Measurements from ENCODE around the gene ZNF22. TPM values are rescaled to one million over a fixed set of nuclear protein-coding genes. Genes with fewer than 3 reads are reported as not detected.

ZNF22 gene
- total and polyA plus RNA-seq, 7 donors: 12.9 to 29.9 (median 18.3) TPM

- peak; percentile 66 for DNase-seq
- H3K27me3 ChIP-seq: no peaks in the 10 kb centered on the region
- no peaks in the 10 kb centered on the region for H3K9me3 ChIP-seq
- H3K4me3 ChIP-seq: peak overlapping the region; percentile 65 to 74 (median 69)
- peaks cover 0 to 39% (median 26%) of the 10 kb centered on the region in 4 donors for H3K4me1 ChIP-seq
- no peak for TF ChIP-seq POLR2A (IDR thresholded peaks at IDR 0.05)
- peak in 2 of 4 donors; percentile 34 to 39 for TF ChIP-seq POLR2AphosphoS5 (IDR thresholded peaks at IDR 0.05)
- intact Hi-C loops (cut with DNase I): loop anchor here (2.0 kb wide), 2 partner anchors 24 to 42 kb away; partner anchors contain the start of gene ZNF22
- peaks cover 0 to 6% (median 0%) of the 10 kb centered on the region in 4 donors for H3K36me3 ChIP-seq
- peak overlapping the region; percentile 90 to 93 (median 91) for H3K27ac ChIP-seq
- 17 to 47% methylated on average over 5 of the region's 5 CpGs for WGBS, 2 donors
Measured at GRCh38 chr10:44958196-44958897, 42.4 kb upstream of the ZNF22 start.

- Histone ChIP-seq H3K27ac (peak overlapping the region; percentile 90 to 93 (median 91)), H3K4me1 (peaks cover 0 to 43% (median 27%) of the 10 kb centered on the region in 4 donors), H3K9me3 (no peaks in the 10 kb centered on the region), H3K36me3 (peaks cover 0 to 6% (median 0%) of the 10 kb centered on the region in 4 donors), H3K27me3 (no peaks in the 10 kb centered on the region), H3K4me3 (peak overlapping the region; percentile 65 to 74 (median 69))
- 1 to 7% methylated on average over 6 of the region's 6 CpGs for WGBS, 2 donors
- intact Hi-C loops (cut with DNase I): loop anchor here (1.0 to 2.0 kb wide), 3 partner anchors 15 to 42 kb away; partner anchors contain the start of gene ZNF22
- DNase-seq: no peak
- TF ChIP-seq EP300 (IDR thresholded peaks at IDR 0.05): no peak
- no peak for TF ChIP-seq POLR2AphosphoS5 (IDR thresholded peaks at IDR 0.05)
Measured at GRCh38 chr10:44958898-44959246, 41.9 kb upstream of the ZNF22 start.

- peak; percentile 96 for DNase-seq
- Histone ChIP-seq H3K27me3 (no peaks in the 10 kb centered on the region), H3K4me3 (peak within 1 kb of the TSS; percentile 65 to 74 (median 69)), H3K4me1 (peaks cover 0 to 49% (median 30%) of the 10 kb centered on the region in 4 donors), H3K36me3 (peaks cover 0 to 6% (median 0%) of the 10 kb centered on the region in 4 donors), H3K27ac (peak within 1 kb of the TSS; percentile 90 to 93 (median 91)), H3K9me3 (no peaks in the 10 kb centered on the region)
- TF ChIP-seq EP300 (IDR thresholded peaks at IDR 0.05) (no peak), CTCF (IDR thresholded peaks at IDR 0.05) (no peak), POLR2AphosphoS5 (IDR thresholded peaks at IDR 0.05) (peak; percentile 83 to 96 (median 92)), POLR2A (IDR thresholded peaks at IDR 0.05) (peak; percentile 70 to 87)
- intact Hi-C loops (cut with DNase I): loop anchor here (1.0 to 2.0 kb wide), 3 partner anchors 15 to 41 kb away; partner anchors contain the start of gene ZNF22
- 0 to 1% methylated on average over 74 of the region's 74 CpGs for WGBS, 2 donors
Measured at GRCh38 chr10:44959247-44960087, 41.3 kb upstream of the ZNF22 start, which contains the start of gene RASSF4. TSS of gene RASSF4 (plus strand) at chr10:44959802. CDS start at chr10:44970203, 10,401 bp downstream.

DNA sequence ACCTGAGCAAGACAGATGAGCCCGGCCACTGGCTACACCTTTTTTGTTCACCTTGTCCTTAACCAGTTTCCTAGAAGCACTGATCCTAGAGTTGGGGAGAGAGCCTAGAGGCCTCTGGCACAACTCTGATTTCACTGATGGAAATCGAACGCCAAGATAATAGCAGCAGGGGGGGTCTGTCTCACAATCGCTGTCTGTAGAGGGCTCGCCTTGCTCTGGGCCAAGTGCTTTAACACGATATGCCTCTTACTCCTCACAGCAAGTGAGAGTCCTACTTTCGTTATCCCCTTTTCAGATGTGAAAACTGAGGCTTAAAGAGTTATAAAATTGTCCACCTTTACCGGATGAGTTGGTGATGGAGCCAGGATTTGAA, 40.6 kb upstream of the ZNF22 start:
- Histone ChIP-seq H3K27me3 (no peaks in the 10 kb centered on the region), H3K36me3 (peaks cover 0 to 6% (median 0%) of the 10 kb centered on the region in 4 donors), H3K4me3 (peak overlapping the region; percentile 65 to 74 (median 69)), H3K27ac (peak overlapping the region; percentile 90 to 93 (median 91)), H3K4me1 (peaks cover 0 to 54% (median 34%) of the 10 kb centered on the region in 4 donors), H3K9me3 (no peaks in the 10 kb centered on the region)
- TF ChIP-seq POLR2A (IDR thresholded peaks at IDR 0.05) (no peak), POLR2AphosphoS5 (IDR thresholded peaks at IDR 0.05) (no peak), EP300 (IDR thresholded peaks at IDR 0.05) (no peak), CTCF (IDR thresholded peaks at IDR 0.05) (no peak)
- intact Hi-C loops (cut with DNase I): no loop called here
- no peak for DNase-seq
- WGBS, 2 donors: 15 to 58% methylated on average over 8 of the region's 8 CpGs

- H3K27ac ChIP-seq: peak overlapping the region; percentile 90 to 93 (median 91)
- 37 to 77% methylated on average over 7 of the region's 7 CpGs for WGBS, 2 donors
Measured at GRCh38 chr10:44960482-44961229, 40.1 kb upstream of the ZNF22 start.

More at GRCh38 chr10:44960482-44961229, 40.1 kb upstream of the ZNF22 start:
- intact Hi-C loops (cut with DNase I): no loop called here
- H3K36me3 ChIP-seq: peaks cover 0 to 3% (median 0%) of the 10 kb centered on the region in 4 donors
- peak overlapping the region; percentile 65 to 74 (median 69) for H3K4me3 ChIP-seq
- TF ChIP-seq CTCF (IDR thresholded peaks at IDR 0.05) (no peak), POLR2AphosphoS5 (IDR thresholded peaks at IDR 0.05) (no peak), POLR2A (IDR thresholded peaks at IDR 0.05) (no peak), EP300 (IDR thresholded peaks at IDR 0.05) (no peak)
- H3K9me3 ChIP-seq: no peaks in the 10 kb centered on the region
- DNase-seq: peak; percentile 63
- no peaks in the 10 kb centered on the region for H3K27me3 ChIP-seq
- peaks cover 0 to 59% (median 34%) of the 10 kb centered on the region in 4 donors for H3K4me1 ChIP-seq
